Omental fat pad (tissue), 4 donors: Measurements from ENCODE around the gene PNKD. TPM values are rescaled to one million over a fixed set of nuclear protein-coding genes. Genes with fewer than 3 reads are reported as not detected.

Source experiments
- ATAC-seq: fragments of 150-250 bp; one replicate; pipeline ENCODE4 v1.9.1; 2016; ENCODE audit warnings: mild to moderate bottlenecking, moderate library complexity; ENCODE audit not compliant: low FRiP score
- DNase-seq: peaks from one replicate; pipeline ENCODE4 v3.0.0-alpha.2; 2019; ENCODE audit warnings: low spot score
- CTCF ChIP-seq, 3 donors: fragments of 450-650 bp; IDR thresholded peaks; one replicate each; pipeline ENCODE4 v1.5.1; 2016 to 2017; ENCODE audit warnings: antibody characterized with exemption in 3 of 3, mild to moderate bottlenecking in 3 of 3, moderate library complexity in 2 of 3
- total RNA-seq, 4 donors: library from RNA; depleted of rRNA; stranded (reverse); fragments of >200 nt; gene quantifications; one replicate each; pipeline ENCODE4 v1.1.0, GENCODE V29; 2016

PNKD gene
- total RNA-seq, 4 donors from 2014 or later: 25.5 to 38.0 (median 31.3) TPM

GRCh38 chr2:218389333-218390150 lies 119.2 kb downstream of the PNKD start:
- TF ChIP-seq CTCF (IDR thresholded peaks at IDR 0.05): no peak
- DNase-seq (no peak), ATAC-seq (no peak)

- no peak for TF ChIP-seq CTCF (IDR thresholded peaks at IDR 0.05)
- DNase-seq (no peak), ATAC-seq (no peak)
Observed at GRCh38 chr2:218391202-218391601, 120.9 kb downstream of the PNKD start.

GRCh38 chr2:218392459-218392858 lies 122.1 kb downstream of the PNKD start:
- no peak for DNase-seq
- ATAC-seq: no peak
- no peak for TF ChIP-seq CTCF (IDR thresholded peaks at IDR 0.05)

- DNase-seq (no peak), ATAC-seq (no peak)
- TF ChIP-seq CTCF (IDR thresholded peaks at IDR 0.05): no peak
Observed at GRCh38 chr2:218392891-218393462, 122.7 kb downstream of the PNKD start.

- no peak for TF ChIP-seq CTCF (IDR thresholded peaks at IDR 0.05)
- ATAC-seq: no peak
- no peak for DNase-seq
Observed at GRCh38 chr2:218393750-218394290, 123.5 kb downstream of the PNKD start.

GRCh38 chr2:218394298-218395089 lies 124.2 kb downstream of the PNKD start:
- ATAC-seq: no peak
- no peak for TF ChIP-seq CTCF (IDR thresholded peaks at IDR 0.05)
- DNase-seq: no peak
